ENCODE data around the gene PKN2. TPM values are rescaled to one million over a fixed set of nuclear protein-coding genes. Genes with fewer than 3 reads are reported as not detected.
A peak's percentile ranks its signal among the peaks of the same experiment; 100 is the strongest.

Gene PKN2
- total and polyA plus RNA-seq, 9 of the 15 experiments (the other 6 are each of a cell fraction or from before 2014, with no cell fraction given), result 4.5 to 25.3 (median 19.2) TPM

GRCh38 chr1:88680471-88680870 is 3.6 kb upstream of the PKN2 start:
- no peak for ATAC-seq
- peak overlapping the region; percentile 8; the same call in 1 of the 3 replicates for H3K27ac ChIP-seq (ENCODE audit: extremely low read depth, low read depth, low read length)
- H3K9ac ChIP-seq (ENCODE audit: insufficient read depth in 1 of 2, low read depth in 2 of 2, low read length in 2 of 2), result no peak overlapping the region; a peak in 1 of 4 replicates
- no peak overlapping the region for H3K4me2 ChIP-seq (ENCODE audit: insufficient read depth, low read length)
- no peaks in the 10 kb centered on the region for H3K9me1 ChIP-seq (ENCODE audit: control insufficient read depth, insufficient read depth, low read length)
- 45% methylated on average over 3 of the region's 3 CpGs for WGBS (ENCODE audit: insufficient coverage, low coverage, missing lambda C conversion rate)
- no peaks in the 10 kb centered on the region for H4K20me1 ChIP-seq (replicated peaks; ENCODE audit: control insufficient read depth, insufficient read depth, low read length)
- DNase-seq (ENCODE audit: extremely low read depth in 1 of 4, low spot score in 3 of 4), result no peak
- H3K4me3 ChIP-seq, result no peak overlapping the region
- no TSS peak for BruUV-seq (replicated peaks)
- CTCF ChIA-PET (ENCODE audit: low intra/inter-chr PET ratio), result no interaction called here
- no peak for FAIRE-seq
- no peaks in the 10 kb centered on the region for H3K36me3 ChIP-seq (ENCODE audit: control insufficient read depth, insufficient read depth, low read length)
- in situ Hi-C loops (cut with MboI), result no loop called here
- intact Hi-C loops (cut with micrococcal nuclease), result loop anchor here (10.0 kb wide), 2 partner anchors 1324 to 1346 kb away; no protein-coding TSS in a partner anchor
- POLR2A ChIA-PET, result no interaction called here
- no peaks in the 10 kb centered on the region for H3K9me3 ChIP-seq (replicated peaks; ENCODE audit: control insufficient read depth, insufficient read depth, low read depth, low read length)
- H3K79me2 ChIP-seq (ENCODE audit: control insufficient read depth, insufficient read depth, low read length), result peaks cover 36% of the 10 kb centered on the region
- H3K4me1 ChIP-seq (replicated peaks in 1 of 2; ENCODE audit: control insufficient read depth in 2 of 2, insufficient read depth in 2 of 2, low read length in 2 of 2), result peaks cover 4 to 33% of the 10 kb centered on the region in 2 experiments; a peak in 4 of 5 replicates
- H3K27me3 ChIP-seq (ENCODE audit: control insufficient read depth in 2 of 2, insufficient read depth in 2 of 2, low read length in 2 of 2), result no peaks in the 10 kb centered on the region
- H2AFZ ChIP-seq (ENCODE audit: low read depth, low read length), result no peak overlapping the region
- no peak for TF ChIP-seq GABPB1 (CRISPR knock-in tag; IDR thresholded peaks at IDR 0.05)
- no peak for TF ChIP-seq RREB1 (CRISPR knock-in tag; IDR thresholded peaks at IDR 0.05)
- no peak for TF ChIP-seq XRCC5 (IDR thresholded peaks at IDR 0.05; ENCODE audit: low read depth, low read length)
- TF ChIP-seq, protein P1, sequence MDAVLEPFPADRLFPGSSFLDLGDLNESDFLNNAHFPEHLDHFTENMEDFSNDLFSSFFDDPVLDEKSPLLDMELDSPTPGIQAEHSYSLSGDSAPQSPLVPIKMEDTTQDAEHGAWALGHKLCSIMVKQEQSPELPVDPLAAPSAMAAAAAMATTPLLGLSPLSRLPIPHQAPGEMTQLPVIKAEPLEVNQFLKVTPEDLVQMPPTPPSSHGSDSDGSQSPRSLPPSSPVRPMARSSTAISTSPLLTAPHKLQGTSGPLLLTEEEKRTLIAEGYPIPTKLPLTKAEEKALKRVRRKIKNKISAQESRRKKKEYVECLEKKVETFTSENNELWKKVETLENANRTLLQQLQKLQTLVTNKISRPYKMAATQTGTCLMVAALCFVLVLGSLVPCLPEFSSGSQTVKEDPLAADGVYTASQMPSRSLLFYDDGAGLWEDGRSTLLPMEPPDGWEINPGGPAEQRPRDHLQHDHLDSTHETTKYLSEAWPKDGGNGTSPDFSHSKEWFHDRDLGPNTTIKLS (IDR thresholded peaks at IDR 0.05; ENCODE audit: borderline replicate concordance, low read depth), result no peak
- no peak for TF ChIP-seq TCF7 (IDR thresholded peaks at IDR 0.05; ENCODE audit: borderline replicate concordance)
- TF ChIP-seq POLR3G (IDR thresholded peaks at IDR 0.05; ENCODE audit: extremely low read depth, insufficient read length, insufficient replicate concordance), result no peak
- TF ChIP-seq ZBTB49 (CRISPR knock-in tag; IDR thresholded peaks at IDR 0.05; ENCODE audit: borderline replicate concordance), result no peak
- TF ChIP-seq, protein P2, sequence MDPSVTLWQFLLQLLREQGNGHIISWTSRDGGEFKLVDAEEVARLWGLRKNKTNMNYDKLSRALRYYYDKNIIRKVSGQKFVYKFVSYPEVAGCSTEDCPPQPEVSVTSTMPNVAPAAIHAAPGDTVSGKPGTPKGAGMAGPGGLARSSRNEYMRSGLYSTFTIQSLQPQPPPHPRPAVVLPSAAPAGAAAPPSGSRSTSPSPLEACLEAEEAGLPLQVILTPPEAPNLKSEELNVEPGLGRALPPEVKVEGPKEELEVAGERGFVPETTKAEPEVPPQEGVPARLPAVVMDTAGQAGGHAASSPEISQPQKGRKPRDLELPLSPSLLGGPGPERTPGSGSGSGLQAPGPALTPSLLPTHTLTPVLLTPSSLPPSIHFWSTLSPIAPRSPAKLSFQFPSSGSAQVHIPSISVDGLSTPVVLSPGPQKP (CRISPR knock-in tag; IDR thresholded peaks at IDR 0.05), result no peak
- TF ChIP-seq TFAP4 (CRISPR knock-in tag; IDR thresholded peaks at IDR 0.05; ENCODE audit: borderline replicate concordance), result no peak

Measured in K562 (cell line).